H1 (cell line): ENCODE data around the gene UGT1A3. TPM values are rescaled to one million over a fixed set of nuclear protein-coding genes. Genes with fewer than 3 reads are reported as not detected.

ENCODE experiments used
- CTCF ChIA-PET: fragments of 300-600 bp; sonication (Branson Sonifier 250); formaldehyde crosslinking; loops from one replicate; lab custom pipeline; 2021; ENCODE audit not compliant: partially characterized antibody; lab: Charles Lee
- POLR2A ChIA-PET: fragments of 300-600 bp; sonication (Branson Sonifier 250); formaldehyde crosslinking; loops from one replicate; lab custom pipeline; 2021; ENCODE audit warnings: inconsistent platforms; ENCODE audit not compliant: partially characterized antibody; lab: Charles Lee
- DNase-seq, 2 experiments: peaks; one replicate each; pipeline versions ENCODE4 v3.0.0 to v3.0.0-alpha.2; 2010 to 2022; ENCODE audit warnings: low spot score in 2 of 2, low read depth in 1 of 2, mixed read lengths in 1 of 2
- FAIRE-seq: peaks from 2 replicates; lab custom pipeline; 2011; peaks lifted over from hg19 to GRCh38; lab: Jason Lieb, UNC
- H2AFZ ChIP-seq: 2 replicates; pipeline ENCODE4 v1.8.1; 2012; ENCODE audit warnings: low read length, inconsistent platforms
- H2AK5ac ChIP-seq: 2 replicates; pipeline ENCODE4 v1.6.1; 2013; ENCODE audit warnings: low read depth, low read length
- H2BK120ac ChIP-seq: replicated peaks from 2 replicates; pipeline ENCODE3; 2013; ENCODE audit warnings: low read depth, low read length, inconsistent platforms
- H2BK12ac ChIP-seq: 2 replicates; pipeline ENCODE4 v1.6.1; 2013; ENCODE audit warnings: low read depth, low read length
- H2BK15ac ChIP-seq: 2 replicates; pipeline ENCODE4 v1.6.1; 2013; ENCODE audit warnings: low read length
- H2BK20ac ChIP-seq: 2 replicates; pipeline ENCODE4 v1.6.1; 2013; ENCODE audit warnings: low read length
- H2BK5ac ChIP-seq: 2 replicates; pipeline ENCODE4 v1.6.1; 2013; ENCODE audit warnings: low read depth, low read length
- H3K14ac ChIP-seq: 2 replicates; pipeline ENCODE4 v1.6.1; 2013; ENCODE audit warnings: inconsistent platforms; ENCODE audit not compliant: insufficient read length
- H3K18ac ChIP-seq: 2 replicates; pipeline ENCODE4 v1.6.1; 2013; ENCODE audit warnings: low read length; ENCODE audit errors: extremely low read depth
- H3K23ac ChIP-seq: 2 replicates; pipeline ENCODE4 v1.6.1; 2013; ENCODE audit warnings: inconsistent platforms; ENCODE audit not compliant: insufficient read length
- H3K23me2 ChIP-seq: 2 replicates; pipeline ENCODE4 v1.6.1; 2013; ENCODE audit warnings: low read depth, low read length
- H3K27ac ChIP-seq: 2 replicates; pipeline ENCODE4 v1.6.1; 2011; ENCODE audit warnings: low read depth, low read length, inconsistent platforms
- H3K27me3 ChIP-seq, 4 experiments: replicated peaks in 1 of 4; 1 replicate in 1 of 4; 2 replicates in 3 of 4; pipeline versions ENCODE4 v1.6.1 to v1.8.1; 2011 to 2013; ENCODE audit warnings: low read length in 3 of 4, mild to moderate bottlenecking in 3 of 4, inconsistent platforms in 2 of 4, mixed read lengths in 2 of 4, moderate library complexity in 1 of 4; ENCODE audit not compliant: control insufficient read depth in 3 of 4, insufficient read depth in 3 of 4; ENCODE audit errors: extremely low read depth in 1 of 4
- H3K36me3 ChIP-seq, 4 experiments: 2 replicates each; pipeline versions ENCODE4 v1.6.1 to v1.8.1; 2011 to 2013; ENCODE audit warnings: mild to moderate bottlenecking in 4 of 4, low read length in 3 of 4, moderate library complexity in 2 of 4, control low read depth in 1 of 4, inconsistent platforms in 1 of 4; ENCODE audit not compliant: insufficient read depth in 4 of 4, control insufficient read depth in 2 of 4
- H3K4ac ChIP-seq: replicated peaks from 2 replicates; pipeline ENCODE3; 2013; ENCODE audit warnings: low read length, low read depth, mixed read lengths, inconsistent platforms; ENCODE audit not compliant: insufficient read length
- H3K4me1 ChIP-seq, 4 experiments: replicated peaks in 1 of 4; 1 replicate in 1 of 4; 2 replicates in 3 of 4; pipeline versions ENCODE4 v1.6.1 to v1.8.1; 2011 to 2013; ENCODE audit warnings: low read length in 3 of 4, inconsistent platforms in 2 of 4, mixed read lengths in 1 of 4; ENCODE audit not compliant: insufficient read depth in 4 of 4, control insufficient read depth in 3 of 4
- H3K4me2 ChIP-seq, 2 experiments: 2 replicates each; pipeline versions ENCODE4 v1.6.1 to v1.8.1; 2011 to 2013; ENCODE audit warnings: low read depth in 2 of 2, low read length in 2 of 2, control low read depth in 1 of 2, inconsistent platforms in 1 of 2, mild to moderate bottlenecking in 1 of 2; ENCODE audit not compliant: insufficient read depth in 1 of 2
- H3K4me3 ChIP-seq, 4 experiments: fragments of 200-600, 300-600 bp in 1 of 4; sonication (generic), shearing (Covaris generic), sonication (Bioruptor Twin) in 1 of 4; 2 replicates each; pipeline versions ENCODE4 v1.5.1 to v1.8.1; 2011 to 2016; ENCODE audit warnings: low read length in 4 of 4, low read depth in 3 of 4, control low read depth in 2 of 4, inconsistent platforms in 2 of 4, mild to moderate bottlenecking in 2 of 4, mixed read lengths in 1 of 4, moderate library complexity in 1 of 4; ENCODE audit not compliant: insufficient read depth in 2 of 4; ENCODE audit errors: extremely low read depth in 1 of 4
- H3K56ac ChIP-seq: replicated peaks from 2 replicates; pipeline ENCODE3; 2013; ENCODE audit warnings: low read depth, mild to moderate bottlenecking, mixed read lengths, low read length, inconsistent platforms; ENCODE audit not compliant: insufficient read length
- H3K79me1 ChIP-seq: 2 replicates; pipeline ENCODE4 v1.6.1; 2013; ENCODE audit warnings: low read depth, low read length, control low read depth
- H3K79me2 ChIP-seq, 2 experiments: 2 replicates each; pipeline versions ENCODE4 v1.6.1 to v1.8.1; 2012 to 2013; ENCODE audit warnings: low read length in 2 of 2, mild to moderate bottlenecking in 2 of 2, inconsistent platforms in 1 of 2; ENCODE audit not compliant: insufficient read depth in 2 of 2, control insufficient read depth in 1 of 2
- H3K9ac ChIP-seq, 4 experiments: replicated peaks in 1 of 4; 1 replicate in 1 of 4; 2 replicates in 3 of 4; pipeline versions ENCODE4 v1.6.1 to v1.8.1; 2011 to 2013; ENCODE audit warnings: low read depth in 3 of 4, low read length in 3 of 4, control low read depth in 2 of 4, mild to moderate bottlenecking in 2 of 4, moderate library complexity in 2 of 4, inconsistent platforms in 1 of 4; ENCODE audit errors: extremely low read depth in 1 of 4
- H3K9me3 ChIP-seq, 2 experiments: 2 replicates each; pipeline versions ENCODE4 v1.6.1 to v1.8.1; 2012 to 2013; ENCODE audit warnings: mild to moderate bottlenecking in 2 of 2, moderate library complexity in 2 of 2, control low read depth in 1 of 2, inconsistent platforms in 1 of 2, low read depth in 1 of 2, low read length in 1 of 2, mixed read lengths in 1 of 2; ENCODE audit not compliant: insufficient read depth in 2 of 2
- H4K20me1 ChIP-seq, 2 experiments: replicated peaks in 1 of 2; 2 replicates each; pipeline versions ENCODE3 to v1.8.1; 2011 to 2013; ENCODE audit warnings: inconsistent platforms in 2 of 2, low read length in 2 of 2, mild to moderate bottlenecking in 1 of 2; ENCODE audit not compliant: insufficient read depth in 2 of 2, control insufficient read depth in 1 of 2
- H4K5ac ChIP-seq: 2 replicates; pipeline ENCODE4 v1.6.1; 2013; ENCODE audit warnings: low read length, low read depth, mixed read lengths, inconsistent platforms; ENCODE audit not compliant: insufficient read length
- H4K8ac ChIP-seq: 2 replicates; pipeline ENCODE4 v1.8.0; 2013; ENCODE audit warnings: mild to moderate bottlenecking, moderate library complexity, low read length, inconsistent platforms; ENCODE audit not compliant: insufficient read depth; ENCODE audit errors: extremely low read depth
- H4K91ac ChIP-seq: replicated peaks from 2 replicates; pipeline ENCODE3; 2013; ENCODE audit warnings: low read length, mixed read lengths, inconsistent platforms; ENCODE audit not compliant: insufficient read length
- CREB1 ChIP-seq: IDR thresholded peaks from 2 replicates; pipeline ENCODE4 v1.6.1; 2012; ENCODE audit warnings: inconsistent platforms
- HDAC2 ChIP-seq, 2 experiments: fragments of 300-600 bp in 1 of 2; sonication (generic) in 1 of 2; IDR thresholded peaks; 2 replicates each; pipeline ENCODE4 v1.6.1; 2011 to 2012; ENCODE audit warnings: low read depth in 2 of 2, low read length in 2 of 2, mild to moderate bottlenecking in 2 of 2, moderate library complexity in 2 of 2, borderline replicate concordance in 1 of 2, inconsistent platforms in 1 of 2
- KDM1A ChIP-seq: fragments of 200-600, 300-600 bp; sonication (generic); IDR thresholded peaks from 2 replicates; pipeline ENCODE4 v1.7.1; 2016; ENCODE audit warnings: mild to moderate bottlenecking, low read length, borderline replicate concordance
- KDM4A ChIP-seq: IDR thresholded peaks from one replicate; pipeline ENCODE4 v1.7.1; 2012; ENCODE audit warnings: low read depth, mild to moderate bottlenecking, moderate library complexity, low read length, inconsistent platforms; ENCODE audit not compliant: severe bottlenecking
- NANOG ChIP-seq: IDR thresholded peaks from 2 replicates; pipeline ENCODE4 v1.6.1; 2011; ENCODE audit warnings: low read length, low read depth, mild to moderate bottlenecking, inconsistent platforms; ENCODE audit not compliant: insufficient read depth, poor library complexity, severe bottlenecking
- POLR2A ChIP-seq, 2 experiments: IDR thresholded peaks; 1 replicate in 1 of 2; 2 replicates in 1 of 2; pipeline ENCODE4 v1.6.1; 2011; ENCODE audit warnings: low read depth in 2 of 2, low read length in 2 of 2, mild to moderate bottlenecking in 2 of 2; ENCODE audit errors: control extremely low read depth in 1 of 2
- RXRA ChIP-seq: IDR thresholded peaks from 2 replicates; pipeline ENCODE4 v1.6.1; 2011; ENCODE audit warnings: low read depth, mild to moderate bottlenecking, low read length, moderate library complexity; ENCODE audit not compliant: insufficient read depth
- SAP30 ChIP-seq: fragments of 300-600 bp; sonication (generic); IDR thresholded peaks from 2 replicates; pipeline ENCODE4 v1.7.1; 2012; ENCODE audit warnings: low read length, moderate library complexity, mild to moderate bottlenecking, inconsistent platforms; ENCODE audit not compliant: insufficient read depth, insufficient replicate concordance
- SIN3A ChIP-seq, 2 experiments: IDR thresholded peaks in 1 of 2; conservative IDR thresholded peaks in 1 of 2; 2 replicates each; pipeline ENCODE4 v1.6.1; 2011 to 2012; ENCODE audit warnings: low read length in 2 of 2, improper control_type of control experiment in 1 of 2, low read depth in 1 of 2, mild to moderate bottlenecking in 1 of 2
- WGBS, 2 experiments: shearing (Covaris generic) in 1 of 2; methylation state at CpG; one replicate each; pipeline versions ENCODE4 v1.1.6 to v1.1.7; 2013 to 2015; ENCODE audit warnings: low lambda C conversion rate in 2 of 2, mixed read lengths in 2 of 2, inconsistent platforms in 1 of 2, low coverage in 1 of 2, missing lambda C conversion rate in 1 of 2; ENCODE audit not compliant: insufficient replicate concordance in 2 of 2, insufficient coverage in 1 of 2, insufficient read length in 1 of 2; ENCODE audit errors: extremely low coverage in 1 of 2, missing lambda C conversion rate in 1 of 2; 5-methylcytosine and 5-hydroxymethylcytosine counted together
- polyA plus RNA-seq, 7 experiments: library from polyadenylated mRNA; depleted of rRNA in 3 of 7; stranded (reverse) in 5 of 7; unstranded in 2 of 7; fragments of >200 nt in 5 of 7; fragments of 200-250 nt in 2 of 7; gene quantifications; 1 replicate in 5 of 7; 2 replicates in 1 of 7; 4 replicates in 1 of 7; pipeline versions ENCODE4 v1.2.1 to v1.2.3, GENCODE V29; 2011 to 2013; ENCODE audit warnings: missing spikeins in 2 of 7, mixed read lengths in 2 of 7
- total RNA-seq: library from RNA; stranded (reverse); fragmentation: NEBNext Ultra II Directional; extraction: Animal tissue kit (Norgen Biotek cat#: 25700); gene quantifications from 2 replicates; pipeline ENCODE4 v1.2.1, GENCODE V29; 2021
- TF ChIP-seq, protein P1 (sequence below): IDR thresholded peaks from 2 replicates; pipeline ENCODE4 v1.6.1; 2012; ENCODE audit warnings: low read length, inconsistent platforms

UGT1A3 gene
- total and polyA plus RNA-seq, 2 of the 8 experiments (the other 6 are each of a cell fraction or from before 2014, with no cell fraction given): not detected

- Histone ChIP-seq H3K14ac (no peak overlapping the region), H3K4me1 (no peaks in the 10 kb centered on the region), H3K56ac (no peak overlapping the region), H3K79me1 (no peaks in the 10 kb centered on the region), H3K4me3 (no peak overlapping the region), H3K27ac (no peak overlapping the region), H4K91ac (no peak overlapping the region), H4K5ac (no peak overlapping the region), H3K4me2 (no peak overlapping the region), H3K79me2 (no peaks in the 10 kb centered on the region), H2BK12ac (no peak overlapping the region), H2BK15ac (no peak overlapping the region), H2BK20ac (no peak overlapping the region), H3K4ac (no peak overlapping the region), H2BK120ac (no peak overlapping the region), H3K27me3 (no peaks in the 10 kb centered on the region), H3K23me2 (no peaks in the 10 kb centered on the region), H3K9me3 (peaks cover 0 to 4% of the 10 kb centered on the region in 2 experiments; a peak in 3 of 4 replicates), H3K23ac (no peak overlapping the region), H2AK5ac (no peak overlapping the region), H2BK5ac (no peak overlapping the region), H2AFZ (no peak overlapping the region), H4K8ac (no peak overlapping the region), H3K9ac (no peak overlapping the region), H3K36me3 (no peaks in the 10 kb centered on the region), H4K20me1 (no peaks in the 10 kb centered on the region), H3K18ac (no peak overlapping the region; the same call in 1 of the 2 replicates)
- FAIRE-seq: no peak
- WGBS, 2 experiments: 73% methylated on average over 7 of the region's 7 CpGs; no CpG with 5 or more reads in 1 of the 2 experiments
- peak in 1 of 2 experiments; percentile 39 for DNase-seq
- ChIA-PET POLR2A (no interaction called here), CTCF (no interaction called here)
- TF ChIP-seq, protein P1, sequence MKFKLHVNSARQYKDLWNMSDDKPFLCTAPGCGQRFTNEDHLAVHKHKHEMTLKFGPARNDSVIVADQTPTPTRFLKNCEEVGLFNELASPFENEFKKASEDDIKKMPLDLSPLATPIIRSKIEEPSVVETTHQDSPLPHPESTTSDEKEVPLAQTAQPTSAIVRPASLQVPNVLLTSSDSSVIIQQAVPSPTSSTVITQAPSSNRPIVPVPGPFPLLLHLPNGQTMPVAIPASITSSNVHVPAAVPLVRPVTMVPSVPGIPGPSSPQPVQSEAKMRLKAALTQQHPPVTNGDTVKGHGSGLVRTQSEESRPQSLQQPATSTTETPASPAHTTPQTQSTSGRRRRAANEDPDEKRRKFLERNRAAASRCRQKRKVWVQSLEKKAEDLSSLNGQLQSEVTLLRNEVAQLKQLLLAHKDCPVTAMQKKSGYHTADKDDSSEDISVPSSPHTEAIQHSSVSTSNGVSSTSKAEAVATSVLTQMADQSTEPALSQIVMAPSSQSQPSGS: no peak
- TF ChIP-seq SAP30: no peak
- no peak for TF ChIP-seq RXRA
- TF ChIP-seq CREB1: no peak
- no peak for TF ChIP-seq POLR2A (IDR thresholded peaks at IDR 0.05; ENCODE audit: control extremely low read depth in 1 of 2, low read depth in 2 of 2, low read length in 2 of 2)
- no peak for TF ChIP-seq KDM4A
- no peak for TF ChIP-seq HDAC2 (IDR thresholded peaks at IDR 0.05; ENCODE audit: borderline replicate concordance in 1 of 2, low read depth in 2 of 2, low read length in 2 of 2)
- no peak for TF ChIP-seq NANOG
- no peak for TF ChIP-seq SIN3A (conservative IDR thresholded peaks at IDR 0.05 in 1 of 2, IDR thresholded peaks at IDR 0.05 in 1 of 2; ENCODE audit: low read depth in 1 of 2, low read length in 2 of 2)
- TF ChIP-seq KDM1A: no peak
Observed at GRCh38 chr2:233799087-233799665, 70.3 kb downstream of the UGT1A3 start.
